Parathyroid adenoma (tissue), 2 donors: ENCODE measurements around the gene GTF2F2.
A peak's percentile ranks its signal among the peaks of the same experiment; 100 is the strongest.
"Not testable (repeated sequence)": the region's sequence is repeated elsewhere in the genome, so short reads cannot be mapped to it uniquely, and the experiment has no call there.

Experiments used
- H2AFZ ChIP-seq: fragments of 300-600 bp; sonication (generic); one replicate; pipeline ENCODE4 v1.7.0; 2017; ENCODE audit warnings: antibody characterized with exemption, mild to moderate bottlenecking
- H3K27ac ChIP-seq: fragments of 300-600 bp; sonication (generic); one replicate; pipeline ENCODE4 v1.7.0; 2017
- H3K27me3 ChIP-seq: fragments of 300-600 bp; sonication (generic); one replicate; pipeline ENCODE4 v1.7.0; 2017; ENCODE audit warnings: low read length; ENCODE audit not compliant: control insufficient read depth, insufficient read depth
- H3K36me3 ChIP-seq: fragments of 300-600 bp; sonication (generic); one replicate; pipeline ENCODE4 v1.7.0; 2017; ENCODE audit warnings: low read length; ENCODE audit not compliant: control insufficient read depth, insufficient read depth
- H3K4me1 ChIP-seq: fragments of 300-600 bp; sonication (generic); one replicate; pipeline ENCODE4 v1.7.0; 2017; ENCODE audit warnings: control low read depth
- H3K4me2 ChIP-seq: fragments of 300-600 bp; sonication (generic); one replicate; pipeline ENCODE4 v1.7.0; 2017; ENCODE audit warnings: low read length
- H3K4me3 ChIP-seq: fragments of 300-600 bp; sonication (generic); one replicate; pipeline ENCODE4 v1.7.0; 2017; ENCODE audit warnings: low read depth, low read length
- H3K79me2 ChIP-seq: fragments of 300-600 bp; sonication (generic); one replicate; pipeline ENCODE4 v1.7.0; 2017; ENCODE audit warnings: control low read depth
- H3K9ac ChIP-seq: fragments of 300-600 bp; sonication (generic); one replicate; pipeline ENCODE4 v1.7.0; 2017; ENCODE audit warnings: mild to moderate bottlenecking
- H3K9me3 ChIP-seq: fragments of 300-600 bp; sonication (generic); one replicate; pipeline ENCODE4 v1.7.0; 2017; ENCODE audit warnings: low read length; ENCODE audit not compliant: control insufficient read depth
- CTCF ChIP-seq: fragments of 300-600 bp; sonication (generic); IDR thresholded peaks from one replicate; pipeline ENCODE4 v1.7.0; 2017; ENCODE audit warnings: antibody characterized with exemption, mild to moderate bottlenecking
- donor health status: primary hyperparathyroidism.

GTF2F2 gene

GRCh38 chr13:45298206-45298505, 177.8 kb downstream of the GTF2F2 start:
- no peak overlapping the region for H3K9ac ChIP-seq
- no peak for TF ChIP-seq CTCF
- H3K9me3 ChIP-seq = no peaks in the 10 kb centered on the region
- no peak overlapping the region for H3K4me2 ChIP-seq
- no peaks in the 10 kb centered on the region for H3K36me3 ChIP-seq
- H3K4me1 ChIP-seq = no peaks in the 10 kb centered on the region
- no peaks in the 10 kb centered on the region for H3K27me3 ChIP-seq
- H3K27ac ChIP-seq = no peak overlapping the region
- H3K79me2 ChIP-seq = no peaks in the 10 kb centered on the region
- no peak overlapping the region for H3K4me3 ChIP-seq
- no peak overlapping the region for H2AFZ ChIP-seq

- not testable (repeated sequence) for H3K4me3 ChIP-seq, H3K79me2 ChIP-seq, H3K4me2 ChIP-seq, H3K9me3 ChIP-seq, H3K27me3 ChIP-seq, H2AFZ ChIP-seq, H3K27ac ChIP-seq, H3K36me3 ChIP-seq, H3K4me1 ChIP-seq, H3K9ac ChIP-seq
These were observed 178.2 kb downstream of the GTF2F2 start for GRCh38 chr13:45298550-45298949.

- Histone ChIP-seq H3K9me3 (no peaks in the 10 kb centered on the region), H3K9ac (no peak overlapping the region), H3K27me3 (no peaks in the 10 kb centered on the region), H3K4me3 (no peak overlapping the region), H3K36me3 (no peaks in the 10 kb centered on the region), H3K4me1 (no peaks in the 10 kb centered on the region), H2AFZ (no peak overlapping the region), H3K4me2 (no peak overlapping the region), H3K27ac (no peak overlapping the region), H3K79me2 (no peaks in the 10 kb centered on the region)
- TF ChIP-seq CTCF = no peak
These were observed 178.9 kb downstream of the GTF2F2 start for GRCh38 chr13:45299194-45299593.

- Histone ChIP-seq H3K27me3 (no peaks in the 10 kb centered on the region), H2AFZ (no peak overlapping the region)
These were observed 180.1 kb downstream of the GTF2F2 start for GRCh38 chr13:45300190-45300985.

GRCh38 chr13:45301263-45301662, 181.0 kb downstream of the GTF2F2 start:
- H3K4me3 ChIP-seq = peak overlapping the region; percentile 9

More at GRCh38 chr13:45300190-45300985, 180.1 kb downstream of the GTF2F2 start:
- Histone ChIP-seq H3K79me2 (no peaks in the 10 kb centered on the region), H3K9ac (no peak overlapping the region), H3K4me1 (no peaks in the 10 kb centered on the region), H3K4me2 (no peak overlapping the region), H3K36me3 (no peaks in the 10 kb centered on the region), H3K9me3 (no peaks in the 10 kb centered on the region), H3K27ac (no peak overlapping the region), H3K4me3 (no peak overlapping the region)
- no peak for TF ChIP-seq CTCF

More at GRCh38 chr13:45301263-45301662, 181.0 kb downstream of the GTF2F2 start:
- Histone ChIP-seq H2AFZ (peak overlapping the region; percentile 33), H3K9ac (no peak overlapping the region), H3K27ac (no peak overlapping the region), H3K27me3 (no peaks in the 10 kb centered on the region), H3K4me1 (no peaks in the 10 kb centered on the region), H3K79me2 (no peaks in the 10 kb centered on the region), H3K4me2 (peak overlapping the region; percentile 43), H3K36me3 (no peaks in the 10 kb centered on the region), H3K9me3 (no peaks in the 10 kb centered on the region)
- no peak for TF ChIP-seq CTCF
